RWPE1 (cell line): ENCODE measurements around the gene HDAC4.

ENCODE experiments used
- CTCF ChIA-PET: fragments of 350-600 bp; sonication (Branson Sonifier 250); formaldehyde crosslinking; extraction: SDS; loops from one replicate; lab custom pipeline; 2021; lab: Yijun Ruan, JAX
- POLR2A ChIA-PET: fragments of 400-600 bp; formaldehyde crosslinking; extraction: SDS; loops from one replicate; lab custom pipeline; 2020; ENCODE audit warnings: antibody characterized with exemption; ENCODE audit not compliant: low non-redundant PET; lab: Yijun Ruan, JAX
- DNase-seq: peaks from one replicate; pipeline ENCODE4 v3.0.0; 2012; ENCODE audit warnings: low spot score
- H3K27ac ChIP-seq: fragments of 450-650 bp; 2 replicates; pipeline ENCODE4 v1.5.1; 2017
- TF ChIP-seq, protein P1 (sequence below): fragments of 450-650 bp; conservative IDR thresholded peaks from 2 replicates; pipeline ENCODE4 v1.5.1; 2017; ENCODE audit warnings: low read depth, mild to moderate bottlenecking

HDAC4 gene

GRCh38 chr2:239122421-239123110, 278.3 kb downstream of the HDAC4 start:
- POLR2A ChIA-PET, result no interaction called here
- no peak overlapping the region for H3K27ac ChIP-seq
- TF ChIP-seq, protein P1, sequence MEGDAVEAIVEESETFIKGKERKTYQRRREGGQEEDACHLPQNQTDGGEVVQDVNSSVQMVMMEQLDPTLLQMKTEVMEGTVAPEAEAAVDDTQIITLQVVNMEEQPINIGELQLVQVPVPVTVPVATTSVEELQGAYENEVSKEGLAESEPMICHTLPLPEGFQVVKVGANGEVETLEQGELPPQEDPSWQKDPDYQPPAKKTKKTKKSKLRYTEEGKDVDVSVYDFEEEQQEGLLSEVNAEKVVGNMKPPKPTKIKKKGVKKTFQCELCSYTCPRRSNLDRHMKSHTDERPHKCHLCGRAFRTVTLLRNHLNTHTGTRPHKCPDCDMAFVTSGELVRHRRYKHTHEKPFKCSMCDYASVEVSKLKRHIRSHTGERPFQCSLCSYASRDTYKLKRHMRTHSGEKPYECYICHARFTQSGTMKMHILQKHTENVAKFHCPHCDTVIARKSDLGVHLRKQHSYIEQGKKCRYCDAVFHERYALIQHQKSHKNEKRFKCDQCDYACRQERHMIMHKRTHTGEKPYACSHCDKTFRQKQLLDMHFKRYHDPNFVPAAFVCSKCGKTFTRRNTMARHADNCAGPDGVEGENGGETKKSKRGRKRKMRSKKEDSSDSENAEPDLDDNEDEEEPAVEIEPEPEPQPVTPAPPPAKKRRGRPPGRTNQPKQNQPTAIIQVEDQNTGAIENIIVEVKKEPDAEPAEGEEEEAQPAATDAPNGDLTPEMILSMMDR, result no peak
- no peak for DNase-seq
- CTCF ChIA-PET, result no interaction called here

DNA sequence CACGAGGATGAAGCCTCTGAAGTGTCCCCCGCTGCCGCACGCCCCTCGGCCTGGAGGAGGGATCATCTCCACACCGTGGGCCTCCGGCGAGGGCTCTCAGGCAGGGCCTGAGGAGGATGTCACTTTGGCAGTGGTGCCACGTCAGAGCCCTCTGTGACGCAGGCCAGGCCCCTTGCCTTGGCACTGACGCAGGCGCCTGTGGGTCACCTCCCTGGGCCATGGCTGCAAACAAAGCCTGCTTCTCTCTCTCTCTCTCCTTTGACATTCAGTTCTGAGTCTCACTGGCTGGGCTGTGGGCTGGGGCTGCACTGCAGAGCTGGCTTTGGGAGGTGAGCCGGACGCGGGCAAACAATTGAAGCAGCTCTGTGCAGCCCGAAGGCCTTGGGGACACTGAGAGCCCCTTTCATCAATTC, 279.2 kb downstream of the HDAC4 start:
- CTCF ChIA-PET, result no interaction called here
- no peak overlapping the region for H3K27ac ChIP-seq
- DNase-seq, result no peak
- POLR2A ChIA-PET, result no interaction called here
- TF ChIP-seq, protein P1, result no peak

DNA sequence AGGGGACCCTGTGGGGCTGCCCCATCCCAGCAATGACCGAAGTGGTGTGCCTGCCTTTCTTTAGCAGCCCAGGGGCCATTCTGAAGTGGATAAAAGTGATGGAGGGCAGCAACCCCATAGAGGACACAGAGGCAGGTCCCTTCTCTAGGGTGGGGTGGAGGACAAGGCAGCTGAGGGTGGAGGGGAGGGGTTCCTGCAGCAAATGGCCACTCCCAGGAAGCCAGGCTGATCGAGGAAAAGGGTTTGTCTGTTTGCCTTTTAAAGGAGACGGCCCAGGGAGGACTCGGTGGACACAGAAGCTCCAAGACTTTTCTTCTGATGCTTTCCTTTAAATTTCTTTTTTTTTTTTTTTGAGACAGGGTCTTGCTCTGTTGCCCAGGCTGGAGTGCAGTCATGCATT, 280.2 kb downstream of the HDAC4 start:
- no peak for DNase-seq
- ChIA-PET POLR2A (no interaction called here), CTCF (no interaction called here)
- TF ChIP-seq, protein P1, result no peak
- H3K27ac ChIP-seq, result no peak overlapping the region

GRCh38 chr2:239119346-239120126, 281.3 kb downstream of the HDAC4 start:
- POLR2A ChIA-PET, result no interaction called here
- TF ChIP-seq, protein P1, result no peak
- CTCF ChIA-PET, result interaction anchor here (0.6 to 1.1 kb wide), 2 partner anchors 97 to 902 kb away, joined by 3 to 4 read pairs; no protein-coding TSS in a partner anchor
- no peak overlapping the region for H3K27ac ChIP-seq
- no peak for DNase-seq

DNA sequence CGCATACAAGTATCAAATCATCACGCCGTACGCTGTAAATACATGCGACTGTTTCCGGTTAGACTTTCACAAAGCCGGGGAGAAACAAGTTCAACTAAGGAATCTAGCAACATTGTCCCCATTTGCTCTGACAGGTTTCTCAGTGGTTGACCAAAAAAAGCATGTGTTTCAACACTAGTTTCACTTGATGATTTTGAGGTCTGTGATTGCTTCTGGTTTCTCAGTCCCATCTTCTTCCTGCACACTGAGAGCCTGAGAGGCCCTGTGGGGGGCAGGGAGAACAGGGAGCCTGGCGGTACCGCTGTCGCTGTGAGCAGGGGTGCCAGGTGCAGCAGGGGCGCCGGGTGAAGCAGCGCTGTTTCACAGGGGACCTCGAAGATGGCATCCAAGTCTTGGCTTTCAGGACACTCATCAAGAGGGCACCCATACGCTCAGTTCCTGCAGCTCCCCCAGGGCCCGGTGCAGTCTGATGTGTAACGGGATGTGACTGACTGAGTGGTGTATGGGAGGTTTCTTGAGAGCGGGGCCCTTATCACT, 282.1 kb downstream of the HDAC4 start:
- ChIA-PET CTCF (interaction anchor here (1.1 kb wide), 1 partner anchor 96 kb away, joined by 4 read pairs; no protein-coding TSS in a partner anchor), POLR2A (no interaction called here)
- no peak for DNase-seq
- no peak overlapping the region for H3K27ac ChIP-seq
- TF ChIP-seq, protein P1, result no peak

GRCh38 chr2:239118264-239118663, 282.6 kb downstream of the HDAC4 start:
- CTCF ChIA-PET, result interaction anchor here (0.6 kb wide), 1 partner anchor 109 kb away, joined by 3 read pairs; no protein-coding TSS in a partner anchor
- TF ChIP-seq, protein P1, result no peak
- no peak for DNase-seq
- POLR2A ChIA-PET, result no interaction called here
- no peak overlapping the region for H3K27ac ChIP-seq
